Measurements from ENCODE around the gene PEX7.
"Not testable (repeated sequence)": the region's sequence is repeated elsewhere in the genome, so short reads cannot be mapped to it uniquely, and the experiment has no call there.

The PEX7 gene

DNA sequence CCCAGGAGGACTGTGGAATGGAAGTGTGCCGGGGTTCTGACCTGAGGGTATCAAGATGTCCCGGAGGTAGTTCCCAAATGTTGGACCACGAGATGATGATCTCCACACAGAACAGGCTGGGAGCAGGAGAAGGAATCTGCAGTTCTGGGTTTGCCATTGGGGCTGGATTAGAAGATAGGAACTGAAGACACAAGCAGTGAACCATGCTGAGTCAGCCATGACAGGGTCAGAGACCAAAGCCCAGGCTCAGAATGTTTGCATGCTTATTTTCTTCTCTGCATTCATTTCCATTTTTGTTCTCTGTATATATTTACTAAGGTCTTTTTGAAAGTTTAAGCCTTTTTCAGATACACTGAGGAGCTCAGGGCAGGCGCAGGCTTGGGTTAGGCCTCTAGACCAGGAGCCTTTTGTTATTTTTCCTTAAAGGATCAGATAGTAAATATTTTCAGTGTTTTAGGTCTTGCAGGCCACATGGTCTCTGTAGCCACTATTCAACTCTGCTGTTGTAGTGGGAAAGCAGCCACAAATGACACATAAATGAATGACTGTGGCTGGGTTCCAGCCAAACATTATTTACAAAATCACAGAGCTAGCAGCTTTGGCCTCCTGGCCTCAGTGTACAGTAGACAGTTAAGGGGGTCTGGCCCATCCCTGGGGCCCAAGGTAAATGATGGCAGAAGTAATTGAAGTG, 128.2 kb downstream of the PEX7 start:
- DNase-seq (ENCODE audit: low read depth in 2 of 3, low spot score in 1 of 3) = no peak

DNA sequence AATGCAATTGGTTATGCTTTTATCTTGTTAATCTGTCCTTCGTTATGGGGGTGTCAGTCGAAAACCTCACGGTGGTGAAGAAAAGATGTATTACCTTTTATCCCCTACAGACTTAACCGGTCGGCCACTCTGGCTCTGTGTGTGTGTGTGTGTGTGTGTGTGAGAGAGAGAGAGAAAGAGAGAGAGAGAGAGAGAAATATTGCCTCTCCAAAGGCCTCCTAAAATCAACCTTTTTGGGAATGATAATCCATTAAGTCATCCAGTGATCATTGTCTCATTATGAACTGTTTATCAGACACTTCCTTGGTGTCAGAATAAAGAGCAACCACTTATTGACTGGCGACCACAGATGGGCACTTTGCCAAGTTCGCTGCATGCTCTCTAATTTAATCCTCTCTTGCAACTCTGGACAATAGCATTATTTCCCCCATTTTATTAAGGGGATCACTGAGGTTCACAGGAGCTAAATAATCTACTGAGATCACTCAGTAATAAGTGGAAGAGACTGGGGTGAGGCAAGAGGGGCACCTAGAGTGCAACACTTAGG, 130.4 kb downstream of the PEX7 start:
- DNase-seq (ENCODE audit: low read depth in 2 of 3, low spot score in 1 of 3) = no peak

GRCh38 chr6:136955123-136955522, 132.7 kb downstream of the PEX7 start:
- DNase-seq (ENCODE audit: low read depth in 2 of 3, low spot score in 1 of 3) = no peak

DNA sequence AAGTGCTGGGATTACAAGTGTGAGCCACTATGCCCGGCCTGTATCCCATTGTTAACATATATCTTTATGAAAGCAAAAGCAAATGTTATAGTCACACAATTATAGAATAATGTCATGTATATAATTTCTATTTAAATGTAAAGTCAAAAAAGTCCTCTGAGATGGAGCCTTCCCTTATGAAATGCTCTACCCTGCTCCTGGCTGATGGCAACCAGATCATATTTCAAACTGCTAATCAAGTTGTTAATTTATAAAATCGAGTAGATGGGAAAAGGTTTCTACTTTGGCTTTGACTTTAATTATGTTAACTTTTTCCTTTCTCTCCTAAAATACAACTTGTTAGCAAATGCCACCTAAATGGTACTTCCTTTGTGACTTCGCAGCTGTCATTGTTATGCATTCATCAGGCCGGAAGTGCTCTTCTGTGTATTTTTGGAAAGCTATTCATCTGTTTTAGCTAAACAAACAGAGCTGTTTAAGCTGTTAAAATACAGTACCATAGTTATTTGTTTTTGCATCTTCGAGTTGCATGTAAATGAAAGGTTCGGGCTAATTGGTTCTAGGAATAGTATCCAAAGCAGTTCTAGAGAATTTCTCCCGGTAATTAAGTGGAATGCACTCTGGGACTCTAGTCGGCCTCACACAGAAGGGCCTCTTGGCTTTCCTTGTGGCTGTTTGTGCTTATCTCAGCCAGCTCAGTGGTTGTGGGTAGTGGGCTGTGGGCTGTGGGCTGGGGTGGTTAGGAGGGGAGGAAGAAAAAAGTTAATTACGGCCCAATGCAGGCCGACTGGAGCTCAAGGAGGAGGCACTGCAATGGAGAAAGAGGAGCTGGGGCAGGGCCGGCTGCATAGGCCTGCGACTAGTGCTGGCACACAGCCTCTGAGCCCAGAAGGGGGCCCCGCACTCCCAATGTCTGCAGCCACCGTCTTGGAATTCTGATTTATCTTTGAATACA, 134.5 kb downstream of the PEX7 start:
- no peak for DNase-seq (ENCODE audit: low read depth in 2 of 3, low spot score in 1 of 3)

GRCh38 chr6:136958168-136958567, 135.8 kb downstream of the PEX7 start:
- DNase-seq (ENCODE audit: low read depth in 2 of 3, low spot score in 1 of 3) = no peak

DNA sequence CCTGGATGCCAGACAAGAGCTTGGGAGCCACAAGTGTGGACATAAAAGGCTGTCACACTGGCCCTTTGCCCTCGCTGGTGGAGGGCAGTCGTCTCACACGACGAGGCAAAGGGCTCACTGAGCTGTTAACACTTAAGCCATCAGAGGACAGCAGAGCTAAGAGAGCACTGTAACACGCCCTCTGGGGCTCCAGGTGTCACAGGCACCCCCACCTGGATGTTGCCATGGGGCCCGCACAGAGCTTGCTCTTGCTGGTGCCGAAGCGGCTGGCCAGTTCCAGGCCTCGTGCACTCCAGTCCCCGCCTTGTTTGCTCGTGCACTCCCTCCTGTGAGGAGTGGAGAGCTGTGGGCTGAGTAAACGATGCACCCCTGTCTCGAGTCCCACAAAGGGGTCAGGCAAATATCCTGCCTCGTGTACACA, 137.1 kb downstream of the PEX7 start:
- DNase-seq (ENCODE audit: low read depth in 2 of 3, low spot score in 1 of 3) = no peak

GRCh38 chr6:136959935-136960334, 137.5 kb downstream of the PEX7 start:
- DNase-seq (ENCODE audit: low read depth in 2 of 3, low spot score in 1 of 3) = not testable (repeated sequence)

DNA sequence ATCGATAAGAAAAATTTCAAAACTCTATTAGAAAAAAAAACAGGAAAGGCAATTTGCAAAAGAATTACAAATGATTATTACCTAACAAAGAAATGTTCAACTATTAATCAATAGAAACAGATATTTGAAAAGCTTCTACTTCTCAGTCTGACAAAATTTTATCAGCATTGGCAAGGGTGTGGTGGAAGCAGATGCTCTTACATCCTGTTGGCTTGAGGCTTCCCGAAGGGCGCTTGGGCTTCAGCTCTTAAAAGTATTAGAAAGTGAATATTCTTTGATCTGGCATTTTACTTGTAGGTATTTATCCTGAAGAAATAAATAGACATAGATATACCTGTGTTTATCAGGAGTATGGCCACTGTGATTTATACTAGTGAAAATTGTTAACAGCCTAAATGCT, 138.4 kb downstream of the PEX7 start:
- DNase-seq (ENCODE audit: low read depth in 2 of 3, low spot score in 1 of 3) = no peak

GRCh38 chr6:136961848-136962247, 139.5 kb downstream of the PEX7 start:
- DNase-seq (ENCODE audit: low read depth in 2 of 3, low spot score in 1 of 3) = no peak

GRCh38 chr6:136962661-136963060, 140.3 kb downstream of the PEX7 start:
- DNase-seq (ENCODE audit: low read depth in 2 of 3, low spot score in 1 of 3) = no peak

DNA sequence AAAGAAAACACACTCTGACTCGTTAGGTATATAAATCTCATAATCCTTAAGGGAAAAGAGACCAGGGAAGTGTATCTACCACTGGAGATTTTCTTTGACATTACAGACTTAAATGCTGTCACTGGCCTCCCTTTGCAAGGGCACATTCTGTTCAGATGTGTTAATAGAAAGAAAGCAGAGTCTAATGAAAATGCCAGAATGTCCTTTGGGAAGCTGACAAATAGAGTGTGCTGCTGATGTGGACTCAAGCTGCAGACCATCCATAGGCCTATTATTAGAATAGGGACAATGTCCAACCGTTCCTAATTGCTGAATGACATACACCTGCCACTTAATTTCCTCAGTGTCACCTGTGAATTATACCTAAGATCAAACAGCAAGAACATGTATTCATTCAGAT, 140.9 kb downstream of the PEX7 start:
- DNase-seq (ENCODE audit: low read depth in 2 of 3, low spot score in 1 of 3) = no peak

Data from stimulated activated CD4-positive, alpha-beta T cell treated with anti-CD3 and anti-CD28 coated beads, Interleukin-12 subunit alpha, Interleukin-12 subunit beta, amount 100 ng/mL, for 48 hours (primary cell).